A549 (cell line): ENCODE data around the gene DHX32. TPM values are rescaled to one million over a fixed set of nuclear protein-coding genes. Genes with fewer than 3 reads are reported as not detected.

Experiments used
- ATAC-seq, 2 experiments: fragments of 200-7000 bp in 1 of 2; fragments of >200 bp in 1 of 2; cut with Nextera tagmentation in 1 of 2; cut with Tn5 transposase in 1 of 2; 3 replicates each; pipeline versions ENCODE4 v1.8.0 to v1.9.1; 2018 to 2020; ENCODE audit warnings: mild to moderate bottlenecking in 1 of 2, moderate library complexity in 1 of 2
- CTCF ChIA-PET: fragments of 300-600 bp; sonication (Branson Sonifier 250); formaldehyde crosslinking; extraction: SDS; loops from one replicate; lab custom pipeline; 2021; ENCODE audit warnings: antibody characterized with exemption, inconsistent platforms; lab: Yijun Ruan, JAX
- POLR2A ChIA-PET: fragments of 350-600 bp; formaldehyde crosslinking; extraction: SDS; loops from one replicate; lab custom pipeline; 2021; ENCODE audit warnings: antibody characterized with exemption, inconsistent platforms; lab: Yijun Ruan, JAX
- DNase-seq, 2 experiments: peaks; one replicate each; pipeline versions ENCODE4 v3.0.0 to v3.0.0-alpha.2; 2011 to 2016; ENCODE audit warnings: low read depth in 1 of 2, low spot score in 1 of 2
- FAIRE-seq: peaks from 2 replicates; lab custom pipeline; 2011; peaks lifted over from hg19 to GRCh38; lab: Jason Lieb, UNC
- H3K27ac ChIP-seq, 2 experiments: fragments of >200 bp; sonication (Bioruptor Twin); formaldehyde crosslinking; 3 replicates each; pipeline ENCODE4 v1.5.1; 2016 to 2017
- H3K4me1 ChIP-seq: fragments of >200 bp; sonication (Bioruptor Twin); formaldehyde crosslinking; 3 replicates; pipeline ENCODE4 v1.6.1; 2016
- H3K4me2 ChIP-seq: fragments of >200 bp; sonication (Bioruptor Twin); formaldehyde crosslinking; 3 replicates; pipeline ENCODE4 v1.6.1; 2016
- H3K4me3 ChIP-seq: fragments of >200 bp; sonication (Bioruptor Twin); formaldehyde crosslinking; 3 replicates; pipeline ENCODE4 v1.5.1; 2016
- H3K9me3 ChIP-seq: fragments of >200 bp; sonication (Bioruptor Twin); formaldehyde crosslinking; 3 replicates; pipeline ENCODE4 v1.6.1; 2016
- CBX2 ChIP-seq: fragments of 200-600 bp; sonication (generic); IDR thresholded peaks from 2 replicates; pipeline ENCODE4 v1.6.1; 2016; ENCODE audit warnings: low read depth, mild to moderate bottlenecking, borderline replicate concordance
- CBX8 ChIP-seq: fragments of 200-600 bp; sonication (generic); IDR thresholded peaks from 2 replicates; pipeline ENCODE4 v1.6.1; 2016
- CHD2 ChIP-seq: fragments of 150-350 bp; IDR thresholded peaks from 2 replicates; pipeline ENCODE4 v1.6.1; 2014; ENCODE audit warnings: low read length; ENCODE audit not compliant: partially characterized antibody
- EHMT2 ChIP-seq: fragments of 200-600 bp; sonication (generic); IDR thresholded peaks from 2 replicates; pipeline ENCODE4 v1.6.1; 2016; ENCODE audit warnings: antibody characterized with exemption, low read depth, mild to moderate bottlenecking, moderate library complexity
- EP300 ChIP-seq, 2 experiments: fragments of >200 bp; sonication (Bioruptor Twin); formaldehyde crosslinking; IDR thresholded peaks; 2 replicates in 1 of 2; 3 replicates in 1 of 2; pipeline ENCODE4 v1.6.1; 2016 to 2017
- ESRRA ChIP-seq: fragments of 150-350 bp; IDR thresholded peaks from 2 replicates; pipeline ENCODE4 v1.6.1; 2014; ENCODE audit warnings: mild to moderate bottlenecking, low read length, borderline replicate concordance
- FOSB ChIP-seq: fragments of 250-450 bp; sonication (Bioruptor Pico); IDR thresholded peaks from 2 replicates; pipeline ENCODE4 v1.5.0; 2020; ENCODE audit warnings: mild to moderate bottlenecking, moderate library complexity
- HEYL ChIP-seq: fragments of 250-450 bp; sonication (Bioruptor Pico); IDR thresholded peaks from 2 replicates; pipeline ENCODE4 v1.8.0; 2021; ENCODE audit warnings: mild to moderate bottlenecking, moderate library complexity
- HOXB5 ChIP-seq: fragments of 250-450 bp; sonication (Bioruptor Pico); IDR thresholded peaks from 2 replicates; pipeline ENCODE4 v1.5.0; 2020; ENCODE audit warnings: mild to moderate bottlenecking, moderate library complexity
- MAFK ChIP-seq: fragments of 450-650 bp; IDR thresholded peaks from 2 replicates; pipeline ENCODE4 v1.6.1; 2014; ENCODE audit not compliant: partially characterized antibody
- NPAS2 ChIP-seq: fragments of 250-450 bp; sonication (Bioruptor Pico); IDR thresholded peaks from 2 replicates; pipeline ENCODE4 v1.8.0; 2022; ENCODE audit warnings: mild to moderate bottlenecking, moderate library complexity, borderline replicate concordance
- NR3C1 ChIP-seq: fragments of >200 bp; sonication (Bioruptor Twin); formaldehyde crosslinking; IDR thresholded peaks from 3 replicates; pipeline ENCODE4 v1.6.1; 2017
- PHF8 ChIP-seq: fragments of 200-600 bp; sonication (generic); IDR thresholded peaks from 2 replicates; pipeline ENCODE4 v1.6.1; 2016; ENCODE audit warnings: low read depth, mild to moderate bottlenecking, antibody characterized with exemption, moderate library complexity, borderline replicate concordance
- RCOR1 ChIP-seq: fragments of 150-350 bp; IDR thresholded peaks from 2 replicates; pipeline ENCODE4 v1.6.1; 2014; ENCODE audit warnings: antibody characterized with exemption, low read length, low read depth
- REST ChIP-seq: fragments of 200-600 bp; sonication (generic); IDR thresholded peaks from 2 replicates; pipeline ENCODE4 v1.6.1; 2016; ENCODE audit warnings: antibody characterized with exemption, mild to moderate bottlenecking, moderate library complexity
- SMC3 ChIP-seq: fragments of >200 bp; sonication (Bioruptor Twin); formaldehyde crosslinking; IDR thresholded peaks from 3 replicates; pipeline ENCODE4 v1.6.1; 2018; ENCODE audit warnings: inconsistent platforms
- SREBF2 ChIP-seq: fragments of 450-650 bp; IDR thresholded peaks from 2 replicates; pipeline ENCODE4 v1.6.1; 2014; ENCODE audit warnings: mild to moderate bottlenecking, moderate library complexity
- TP53 ChIP-seq: fragments of 250-450 bp; sonication (Bioruptor Pico); IDR thresholded peaks from 2 replicates; pipeline ENCODE4 v1.5.0; 2021; ENCODE audit warnings: mild to moderate bottlenecking, moderate library complexity
- USF2 ChIP-seq: fragments of 450-650 bp; IDR thresholded peaks from 2 replicates; pipeline ENCODE4 v1.6.1; 2014; ENCODE audit warnings: antibody characterized with exemption
- ZC3H11A ChIP-seq: fragments of 450-650 bp; IDR thresholded peaks from 2 replicates; pipeline ENCODE4 v1.6.1; 2014; ENCODE audit warnings: antibody characterized with exemption, mild to moderate bottlenecking
- ZSCAN20 ChIP-seq: fragments of 250-450 bp; sonication (Bioruptor Pico); IDR thresholded peaks from 2 replicates; pipeline ENCODE4 v1.8.0; 2022; ENCODE audit warnings: mild to moderate bottlenecking, moderate library complexity
- WGBS: methylation state at CpG from one replicate; pipeline ENCODE4 v1.1.6; 2017; ENCODE audit errors: missing lambda C conversion rate; 5-methylcytosine and 5-hydroxymethylcytosine counted together
- polyA plus RNA-seq, 4 experiments: library from polyadenylated mRNA; depleted of rRNA in 3 of 4; stranded (reverse); fragments of >200 nt; fragmentation: RNase III in 1 of 4; extraction: RNeasy Plus Mini Kit Qiagen cat#74134 plus additional on column Dnase treatment in 1 of 4; gene quantifications; 2 replicates in 3 of 4; 3 replicates in 1 of 4; pipeline ENCODE4 v1.2.3, GENCODE V29; 2011 to 2017
- TF ChIP-seq, protein P1 (sequence below): fragments of >200 bp; sonication (Bioruptor Twin); formaldehyde crosslinking; IDR thresholded peaks from 2 replicates; pipeline ENCODE4 v1.6.1; 2016
- TF ChIP-seq, protein P2 (sequence below): IDR thresholded peaks from 2 replicates; pipeline ENCODE4 v1.6.1; 2012
- TF ChIP-seq, protein P3 (sequence below): fragments of >200 bp; sonication (Bioruptor Twin); formaldehyde crosslinking; IDR thresholded peaks from 3 replicates; pipeline ENCODE4 v1.6.1; 2016

DHX32 gene
- polyA plus RNA-seq, 2 of the 4 experiments (the other 2 are of a cell fraction): 37.4 to 61.8 TPM

DNA sequence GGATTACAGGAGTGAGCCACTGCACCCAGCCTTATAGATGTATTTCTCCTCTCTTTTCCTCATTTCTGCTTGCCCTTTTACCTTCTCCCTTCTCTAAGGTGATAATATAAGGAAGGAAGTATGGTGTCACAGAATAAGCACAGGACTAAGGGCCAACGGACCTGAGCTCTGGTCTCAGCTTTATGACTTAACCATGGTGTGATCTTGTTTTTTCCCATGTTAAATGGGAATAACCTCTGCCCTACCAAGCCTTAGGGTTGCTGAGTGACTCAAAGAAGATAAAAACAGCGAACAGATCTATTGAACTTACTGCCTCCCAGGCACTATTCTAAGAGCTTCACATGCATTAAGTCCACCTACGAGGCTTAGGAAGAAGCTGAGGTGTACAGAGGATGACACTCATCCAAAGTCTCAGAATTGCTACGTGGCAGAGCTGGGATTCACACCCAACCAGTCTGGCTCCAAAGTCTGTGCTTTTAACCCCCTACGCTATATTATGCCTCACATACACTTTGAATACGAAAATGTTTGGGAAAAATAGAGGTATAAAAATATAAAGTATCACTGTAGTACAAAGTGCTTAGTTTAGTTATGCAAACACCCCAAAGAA is 63.6 kb downstream of the DHX32 start:
- peaks cover 11% of the 10 kb centered on the region for H3K4me1 ChIP-seq
- DNase-seq (no peak), FAIRE-seq (no peak), ATAC-seq (no peak)
- no peaks in the 10 kb centered on the region for H3K9me3 ChIP-seq
- 85% methylated on average over 6 of the region's 6 CpGs for WGBS
- ChIA-PET POLR2A (no interaction called here), CTCF (interaction anchor here (0.6 to 0.7 kb wide), 2 partner anchors 19 to 342 kb away, joined by 3 read pairs; no protein-coding TSS in a partner anchor)
- TF ChIP-seq, protein P1, sequence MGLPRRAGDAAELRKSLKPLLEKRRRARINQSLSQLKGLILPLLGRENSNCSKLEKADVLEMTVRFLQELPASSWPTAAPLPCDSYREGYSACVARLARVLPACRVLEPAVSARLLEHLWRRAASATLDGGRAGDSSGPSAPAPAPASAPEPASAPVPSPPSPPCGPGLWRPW: no peak
- no peak for TF ChIP-seq EHMT2
- no peak for TF ChIP-seq EP300 (IDR thresholded peaks at IDR 0.05)
- TF ChIP-seq USF2: no peak
- no peak for TF ChIP-seq CHD2
- TF ChIP-seq PHF8: no peak
- TF ChIP-seq, protein P2, sequence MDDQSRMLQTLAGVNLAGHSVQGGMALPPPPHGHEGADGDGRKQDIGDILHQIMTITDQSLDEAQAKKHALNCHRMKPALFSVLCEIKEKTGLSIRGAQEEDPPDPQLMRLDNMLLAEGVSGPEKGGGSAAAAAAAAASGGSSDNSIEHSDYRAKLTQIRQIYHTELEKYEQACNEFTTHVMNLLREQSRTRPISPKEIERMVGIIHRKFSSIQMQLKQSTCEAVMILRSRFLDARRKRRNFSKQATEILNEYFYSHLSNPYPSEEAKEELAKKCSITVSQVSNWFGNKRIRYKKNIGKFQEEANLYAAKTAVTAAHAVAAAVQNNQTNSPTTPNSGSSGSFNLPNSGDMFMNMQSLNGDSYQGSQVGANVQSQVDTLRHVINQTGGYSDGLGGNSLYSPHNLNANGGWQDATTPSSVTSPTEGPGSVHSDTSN: no peak
- TF ChIP-seq HEYL (CRISPR knock-in tag): no peak
- TF ChIP-seq HOXB5: no peak
- no peak for TF ChIP-seq FOSB
- no peak for TF ChIP-seq CBX2
- H3K4me2 ChIP-seq: no peak overlapping the region
- no peak overlapping the region for H3K27ac ChIP-seq
- no peak overlapping the region for H3K4me3 ChIP-seq

GRCh38 chr10:125816548-125816947 is 64.5 kb downstream of the DHX32 start:
- ChIA-PET CTCF (interaction anchor here (0.6 kb wide), 1 partner anchor 343 kb away, joined by 3 read pairs; no protein-coding TSS in a partner anchor), POLR2A (no interaction called here)
- no peak overlapping the region for H3K27ac ChIP-seq
- no peak for ATAC-seq
- WGBS: 82% methylated on average over 4 of the region's 4 CpGs
- H3K9me3 ChIP-seq: no peaks in the 10 kb centered on the region
- peaks cover 4% of the 10 kb centered on the region; the same call in 2 of the 3 replicates for H3K4me1 ChIP-seq
- TF ChIP-seq SREBF2: no peak
- no peak for TF ChIP-seq HEYL (CRISPR knock-in tag)
- H3K4me3 ChIP-seq: no peak overlapping the region
- FAIRE-seq: no peak
- no peak overlapping the region for H3K4me2 ChIP-seq
- DNase-seq: no peak

GRCh38 chr10:125815764-125816163 is 65.3 kb downstream of the DHX32 start:
- TF ChIP-seq TP53 (no peak), ESRRA (no peak), CHD2 (no peak), NR3C1 (no peak), ZSCAN20 (CRISPR knock-in tag) (no peak), PHF8 (no peak), SMC3 (no peak), NPAS2 (no peak), MAFK (no peak), REST (no peak), CBX8 (no peak), USF2 (no peak), RCOR1 (no peak), ZC3H11A (no peak)
- TF ChIP-seq, protein P3, sequence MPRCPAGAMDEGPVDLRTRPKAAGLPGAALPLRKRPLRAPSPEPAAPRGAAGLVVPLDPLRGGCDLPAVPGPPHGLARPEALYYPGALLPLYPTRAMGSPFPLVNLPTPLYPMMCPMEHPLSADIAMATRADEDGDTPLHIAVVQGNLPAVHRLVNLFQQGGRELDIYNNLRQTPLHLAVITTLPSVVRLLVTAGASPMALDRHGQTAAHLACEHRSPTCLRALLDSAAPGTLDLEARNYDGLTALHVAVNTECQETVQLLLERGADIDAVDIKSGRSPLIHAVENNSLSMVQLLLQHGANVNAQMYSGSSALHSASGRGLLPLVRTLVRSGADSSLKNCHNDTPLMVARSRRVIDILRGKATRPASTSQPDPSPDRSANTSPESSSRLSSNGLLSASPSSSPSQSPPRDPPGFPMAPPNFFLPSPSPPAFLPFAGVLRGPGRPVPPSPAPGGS: no peak
- TF ChIP-seq, all 56 proteins: peak for 0
- CTCF ChIA-PET: no interaction called here
- no peaks in the 10 kb centered on the region for H3K4me1 ChIP-seq
- no peak for ATAC-seq
- no peak for DNase-seq
- WGBS: 0% methylated on average over 1 of the region's 1 CpG
- FAIRE-seq: no peak
- no peaks in the 10 kb centered on the region for H3K9me3 ChIP-seq
- H3K4me3 ChIP-seq: no peak overlapping the region
- H3K27ac ChIP-seq: no peak overlapping the region
- POLR2A ChIA-PET: no interaction called here
- no peak overlapping the region for H3K4me2 ChIP-seq
